ENCODE data around the gene TAS2R3. TPM values are rescaled to one million over a fixed set of nuclear protein-coding genes. Genes with fewer than 3 reads are reported as not detected.
"Not testable (repeated sequence)": the region's sequence is repeated elsewhere in the genome, so short reads cannot be mapped to it uniquely, and the experiment has no call there.

Gene TAS2R3
- total RNA-seq, 2 donors from 2014 or later = 1.8 to 2.1 TPM

- peaks cover 14 to 17% of the 10 kb centered on the region in 2 donors for H3K9me3 Mint-ChIP-seq
- H3K27ac Mint-ChIP-seq; ATAC-seq; DNase-seq (ENCODE audit: low spot score in 2 of 2): not testable (repeated sequence)
- H3K36me3 Mint-ChIP-seq = peaks cover 40 to 63% of the 10 kb centered on the region in 2 donors
Observed at GRCh38 chr7:141751904-141752303, 12.0 kb upstream of the TAS2R3 start.

GRCh38 chr7:141752634-141753033, 11.3 kb upstream of the TAS2R3 start:
- DNase-seq (ENCODE audit: low spot score in 2 of 2) (peak in 1 of 2 donors; percentile 25), ATAC-seq (no peak)
- H3K36me3 Mint-ChIP-seq = peaks cover 40 to 68% of the 10 kb centered on the region in 2 donors
- H3K27ac Mint-ChIP-seq = no peak overlapping the region
- H3K9me3 Mint-ChIP-seq = peaks cover 14 to 17% of the 10 kb centered on the region in 2 donors

GRCh38 chr7:141754939-141755338, 9.0 kb upstream of the TAS2R3 start:
- DNase-seq (ENCODE audit: low spot score in 2 of 2) = peak in 1 of 2 donors; percentile 38
- no peak for ATAC-seq
- Mint-ChIP-seq H3K27ac (no peak overlapping the region), H3K36me3 (peaks cover 37 to 67% of the 10 kb centered on the region in 2 donors), H3K9me3 (peaks cover 14 to 16% of the 10 kb centered on the region in 2 donors)

GRCh38 chr7:141770083-141770583, 6.2 kb downstream of the TAS2R3 start:
- H3K27ac Mint-ChIP-seq; H3K9me3 Mint-ChIP-seq; DNase-seq (ENCODE audit: low spot score in 2 of 2); ATAC-seq: not testable (repeated sequence)
- peaks cover 27 to 29% of the 10 kb centered on the region in 2 donors for H3K36me3 Mint-ChIP-seq

- Mint-ChIP-seq H3K36me3 (peaks cover 20 to 25% of the 10 kb centered on the region in 2 donors), H3K9me3 (peaks cover 4 to 6% of the 10 kb centered on the region in 2 donors), H3K27ac (peak within 1 kb of the TSS in 1 of 2 donors; percentile 88)
- DNase-seq (ENCODE audit: low spot score in 2 of 2) (no peak), ATAC-seq (no peak)
Observed at GRCh38 chr7:141776374-141776773, 12.5 kb downstream of the TAS2R3 start, which contains the start of gene TAS2R4. Gene TAS2R4, plus strand, starts transcription at chr7:141776674. Its CDS starts 1,815 bp downstream, at chr7:141778489.

- DNase-seq (ENCODE audit: low spot score in 2 of 2) (peak in 1 of 2 donors; percentile 9), ATAC-seq (peak; percentile 48 to 53)
- no peaks in the 10 kb centered on the region for H3K36me3 Mint-ChIP-seq
- H3K27ac Mint-ChIP-seq = no peak overlapping the region
- no peaks in the 10 kb centered on the region for H3K9me3 Mint-ChIP-seq
Observed at GRCh38 chr7:141785706-141786552, 22.0 kb downstream of the TAS2R3 start.

GRCh38 chr7:141788296-141788695, 24.4 kb downstream of the TAS2R3 start:
- ATAC-seq (no peak), DNase-seq (ENCODE audit: low spot score in 2 of 2) (no peak)
- Mint-ChIP-seq H3K27ac (no peak overlapping the region), H3K9me3 (no peaks in the 10 kb centered on the region), H3K36me3 (no peaks in the 10 kb centered on the region)

- no peaks in the 10 kb centered on the region for H3K36me3 Mint-ChIP-seq
- DNase-seq (ENCODE audit: low spot score in 2 of 2) = no peak
- H3K9me3 Mint-ChIP-seq = no peaks in the 10 kb centered on the region
- no peak within 1 kb of the TSS for H3K27ac Mint-ChIP-seq
- no peak for ATAC-seq
Observed at GRCh38 chr7:141789917-141790316, 26.0 kb downstream of the TAS2R3 start, which contains the start of gene TAS2R5. Gene TAS2R5, plus strand, starts transcription at chr7:141790217. Its CDS starts 145 bp downstream, at chr7:141790362.

- H3K36me3 Mint-ChIP-seq = no peaks in the 10 kb centered on the region
- ATAC-seq (no peak), DNase-seq (ENCODE audit: low spot score in 2 of 2) (no peak)
- no peaks in the 10 kb centered on the region for H3K9me3 Mint-ChIP-seq
- H3K27ac Mint-ChIP-seq = no peak overlapping the region
Observed at GRCh38 chr7:141792526-141792925, 28.6 kb downstream of the TAS2R3 start.

Other genes with a start within 250 kb of the TAS2R3 start
- 10 to 100 TPM; 30.4 to 40.6 TPM for gene AGK, start 212.7 kb upstream of the TAS2R3 start, total RNA-seq
- 10 to 100 TPM; 21.4 to 40.1 TPM for gene DENND11, start 61.9 kb upstream of the TAS2R3 start, total RNA-seq
- not detected for gene WEE2, start 55.7 kb upstream of the TAS2R3 start, total RNA-seq
- gene SSBP1, start 25.7 kb upstream of the TAS2R3 start, total RNA-seq = 100 to 1,000 TPM; 174 to 221 TPM
- gene TAS2R4, start 12.6 kb downstream of the TAS2R3 start, total RNA-seq = 1 to 10 TPM in 1 of 2 donors, under 1 TPM in 1; 0.96 to 1.0 TPM
- gene TAS2R5, start 26.1 kb downstream of the TAS2R3 start, total RNA-seq = 1 to 10 TPM; 1.7 to 2.7 TPM
- gene PRSS37, start 77.4 kb downstream of the TAS2R3 start, total RNA-seq = not detected
- not detected for gene OR9A4, start 152.3 kb downstream of the TAS2R3 start, total RNA-seq
- not detected for gene CLEC5A, start 182.9 kb downstream of the TAS2R3 start, total RNA-seq
- not detected for gene TAS2R38, start 209.7 kb downstream of the TAS2R3 start, total RNA-seq
- gene MGAM, start 231.8 kb downstream of the TAS2R3 start, total RNA-seq = under 1 TPM in 1 of 2 donors, not detected in 1; 0.02 TPM